Measurements from ENCODE around the gene CACNA1G. TPM values are rescaled to one million over a fixed set of nuclear protein-coding genes. Genes with fewer than 3 reads are reported as not detected.
A peak's percentile ranks its signal among the peaks of the same experiment; 100 is the strongest.

The CACNA1G gene
- total RNA-seq, 1 donor from 2014 or later, result 0.10 TPM

DNA sequence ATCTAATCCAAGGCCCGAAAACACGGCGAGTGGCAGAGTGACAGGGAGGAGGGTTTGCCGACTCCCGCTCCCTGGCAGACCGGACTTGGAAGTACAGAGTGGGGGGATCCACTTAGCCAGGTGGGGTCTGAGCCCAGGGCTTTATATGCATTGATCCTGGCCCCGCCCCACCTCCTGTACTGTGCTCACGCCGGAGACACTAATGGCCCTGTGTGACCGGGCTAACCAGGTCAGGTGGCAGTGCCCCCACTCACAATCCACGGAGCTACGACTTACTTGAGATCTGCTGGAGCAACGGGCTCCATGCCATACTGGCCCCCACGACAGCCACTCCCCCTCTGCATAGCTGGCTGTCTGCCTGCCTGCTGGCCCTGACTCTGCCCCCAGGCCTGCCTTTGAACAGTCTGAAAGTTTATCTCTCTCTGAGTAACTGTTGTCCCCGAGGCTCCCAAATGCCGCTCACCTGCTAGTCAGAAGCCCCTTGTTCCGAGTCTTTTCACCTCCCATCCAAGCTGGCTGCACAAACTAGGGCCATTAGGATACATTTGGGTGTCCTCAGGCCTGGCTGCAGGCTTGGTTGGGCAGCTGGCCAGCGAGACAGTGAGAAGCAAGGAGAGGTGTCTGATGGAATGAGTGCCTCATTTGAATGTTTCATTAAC lies 28.0 kb downstream of the CACNA1G start:
- DNase-seq (ENCODE audit: low read depth), result peak; percentile 10

DNA sequence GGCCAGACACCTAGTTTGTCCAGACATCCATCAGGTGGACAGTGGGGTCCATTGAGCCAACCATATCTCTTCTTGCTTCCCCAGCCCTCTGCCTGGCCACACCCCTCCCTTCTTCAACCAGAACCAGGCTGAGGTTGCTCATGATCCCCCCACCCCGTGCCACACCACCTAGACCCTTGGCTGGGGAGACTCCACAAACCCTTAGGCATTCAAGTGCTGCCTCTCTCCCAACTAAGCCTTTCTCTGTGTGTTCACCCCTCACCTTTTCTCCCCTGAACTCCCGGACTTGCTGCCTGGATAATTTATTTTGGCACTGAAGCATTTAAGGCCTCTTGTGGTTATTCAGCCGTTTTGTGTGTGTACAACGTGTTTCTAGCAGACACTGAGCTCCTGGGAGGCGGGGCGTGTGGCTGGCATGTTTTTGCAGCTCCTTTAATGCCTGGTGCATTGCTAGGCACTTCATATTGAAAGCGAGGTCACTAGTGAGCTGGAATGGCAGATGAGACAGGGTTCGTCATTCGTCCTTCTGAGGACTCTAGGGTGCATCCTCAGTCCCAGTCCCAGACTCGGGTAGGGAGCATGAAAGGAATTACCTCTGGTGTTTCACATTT lies 28.7 kb downstream of the CACNA1G start:
- DNase-seq (ENCODE audit: low read depth), result peak; percentile 83

DNA sequence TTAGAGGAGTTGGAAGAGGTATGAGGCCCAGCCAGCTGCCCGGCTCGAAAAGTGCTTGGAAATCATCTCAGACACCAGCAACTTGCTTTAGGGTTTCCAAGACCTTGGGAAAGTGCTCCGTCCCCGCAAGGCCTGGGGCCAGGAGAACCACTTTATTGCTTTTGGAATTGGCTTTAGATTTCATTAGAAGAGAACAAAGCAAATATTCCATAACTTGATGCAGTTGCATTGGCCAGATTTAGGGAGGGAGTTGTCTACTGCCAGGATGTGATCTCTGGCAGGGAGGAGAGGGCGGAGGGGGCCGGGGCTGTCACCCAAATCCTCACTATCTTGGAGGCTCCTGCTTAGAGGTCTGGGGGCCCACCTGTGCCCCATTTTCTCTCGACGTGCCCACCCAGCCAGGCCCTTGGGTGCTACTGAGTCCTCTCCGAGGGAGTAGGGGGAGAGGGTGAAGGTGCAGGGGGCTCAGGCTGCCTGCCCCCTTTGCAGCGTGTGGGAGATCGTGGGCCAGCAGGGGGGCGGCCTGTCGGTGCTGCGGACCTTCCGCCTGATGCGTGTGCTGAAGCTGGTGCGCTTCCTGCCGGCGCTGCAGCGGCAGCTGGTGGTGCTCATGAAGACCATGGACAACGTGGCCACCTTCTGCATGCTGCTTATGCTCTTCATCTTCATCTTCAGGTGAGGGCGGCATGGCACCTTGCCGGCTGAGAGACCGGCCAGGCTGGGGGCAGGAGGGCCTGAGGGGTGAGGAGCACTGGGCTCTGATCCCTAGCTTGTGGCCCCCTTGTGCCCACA lies 30.6 kb downstream of the CACNA1G start:
- DNase-seq (ENCODE audit: low read depth), result no peak

DNA sequence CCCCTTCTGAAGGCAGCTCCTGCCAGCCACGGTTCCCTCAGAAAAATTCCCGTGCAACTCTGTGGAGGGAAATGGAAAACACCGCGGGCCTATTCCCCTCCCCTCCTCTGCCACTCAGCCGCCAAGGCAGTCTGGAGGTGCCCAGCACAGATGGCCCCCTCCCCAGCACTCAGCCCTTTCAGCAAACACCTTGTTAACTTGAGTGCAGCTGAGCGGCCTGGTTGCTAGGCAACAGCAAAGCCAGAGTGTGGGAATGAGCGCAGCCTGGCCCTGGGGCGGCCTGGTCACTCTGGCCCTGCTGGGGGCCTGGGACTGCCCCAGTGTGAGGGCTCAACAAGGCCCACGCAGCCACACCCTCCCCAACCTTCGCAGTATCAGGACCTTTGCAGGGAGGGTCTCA lies 32.8 kb downstream of the CACNA1G start:
- peak; percentile 72 for DNase-seq (ENCODE audit: low read depth)

DNA sequence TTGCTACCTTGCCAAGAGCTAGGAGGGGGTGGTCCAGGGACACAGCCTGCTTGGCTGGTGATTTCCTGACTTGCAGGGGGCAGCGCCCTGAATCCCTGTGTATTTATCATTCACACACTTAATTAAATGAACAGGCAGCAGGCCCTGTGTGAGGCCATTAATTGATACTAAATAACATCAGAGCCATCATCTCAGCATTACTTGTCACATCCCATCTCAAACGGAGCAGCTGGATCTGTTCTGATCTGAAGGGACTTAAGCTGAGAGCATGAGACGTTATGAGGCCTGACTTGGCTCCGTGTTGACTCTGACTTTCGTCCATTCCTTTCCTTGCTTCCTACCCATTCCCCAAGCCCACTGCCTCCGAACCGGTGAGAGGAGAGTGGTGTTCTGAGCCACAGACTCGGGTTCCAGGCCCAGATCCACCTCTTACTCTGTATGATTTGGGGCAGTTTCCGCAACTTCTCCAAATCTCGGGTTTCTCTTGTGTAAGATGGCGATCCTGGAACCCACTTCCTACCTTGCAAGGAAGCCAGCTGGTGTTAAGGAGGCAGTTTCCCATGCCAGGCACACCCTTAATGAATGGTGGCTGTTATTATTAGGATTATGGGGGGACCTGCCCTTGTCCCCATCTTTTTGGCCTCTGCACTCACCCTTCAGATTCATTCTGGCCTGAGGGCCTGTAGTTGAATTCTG lies 33.8 kb downstream of the CACNA1G start:
- no peak for DNase-seq (ENCODE audit: low read depth)

DNA sequence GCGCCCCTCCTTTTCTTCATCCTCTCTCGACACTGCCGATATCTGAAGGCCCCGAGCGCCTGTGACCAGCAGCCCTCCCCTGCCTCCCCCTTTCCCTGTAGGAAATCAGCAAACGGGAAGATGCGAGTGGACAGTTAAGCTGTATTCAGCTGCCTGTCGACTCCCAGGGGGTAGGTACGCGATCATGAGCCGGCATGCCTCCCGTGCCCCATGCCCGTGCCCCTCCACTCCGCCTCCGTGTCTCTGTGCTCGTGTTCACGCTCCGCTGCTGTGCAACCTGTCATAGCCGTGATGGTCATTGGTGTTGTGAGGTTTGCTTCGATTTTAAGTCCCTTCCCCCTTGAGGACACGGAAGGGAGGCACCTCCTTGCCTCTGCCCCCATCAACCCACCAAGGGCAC lies 34.4 kb downstream of the CACNA1G start:
- DNase-seq (ENCODE audit: low read depth), result no peak

DNA sequence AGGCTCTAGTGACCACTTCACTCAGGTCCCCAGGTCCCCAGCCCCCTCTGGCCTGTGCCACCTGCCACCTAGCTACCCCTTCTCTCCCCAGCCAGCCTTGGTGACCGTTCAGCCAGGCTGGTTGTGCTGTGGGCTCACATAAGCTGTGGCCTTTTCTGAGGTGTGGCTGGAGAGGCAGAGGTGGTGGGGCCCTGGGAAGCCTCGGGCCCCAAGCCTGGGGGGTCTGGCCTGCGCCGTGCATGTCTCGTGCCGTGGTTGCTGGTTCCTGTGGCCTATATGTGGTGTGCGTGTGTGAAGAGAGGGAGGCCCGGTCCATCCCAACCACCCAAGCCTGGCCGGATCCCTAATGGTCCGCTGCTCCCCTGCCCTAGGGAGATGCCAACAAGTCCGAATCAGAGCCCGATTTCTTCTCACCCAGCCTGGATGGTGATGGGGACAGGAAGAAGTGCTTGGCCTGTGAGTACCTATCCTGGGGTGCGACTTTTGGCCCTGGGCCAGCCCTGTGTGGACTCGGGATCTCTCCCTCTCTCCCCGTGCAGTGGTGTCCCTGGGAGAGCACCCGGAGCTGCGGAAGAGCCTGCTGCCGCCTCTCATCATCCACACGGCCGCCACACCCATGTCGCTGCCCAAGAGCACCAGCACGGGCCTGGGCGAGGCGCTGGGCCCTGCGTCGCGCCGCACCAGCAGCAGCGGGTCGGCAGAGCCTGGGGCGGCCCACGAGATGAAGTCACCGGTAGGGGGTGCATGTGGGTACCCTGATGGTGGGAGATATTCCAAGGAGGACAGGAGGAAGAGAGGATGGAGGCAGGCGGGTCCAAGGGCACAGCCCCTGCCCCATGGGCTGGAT lies 35.9 kb downstream of the CACNA1G start:
- no peak for DNase-seq (ENCODE audit: low read depth)

DNA sequence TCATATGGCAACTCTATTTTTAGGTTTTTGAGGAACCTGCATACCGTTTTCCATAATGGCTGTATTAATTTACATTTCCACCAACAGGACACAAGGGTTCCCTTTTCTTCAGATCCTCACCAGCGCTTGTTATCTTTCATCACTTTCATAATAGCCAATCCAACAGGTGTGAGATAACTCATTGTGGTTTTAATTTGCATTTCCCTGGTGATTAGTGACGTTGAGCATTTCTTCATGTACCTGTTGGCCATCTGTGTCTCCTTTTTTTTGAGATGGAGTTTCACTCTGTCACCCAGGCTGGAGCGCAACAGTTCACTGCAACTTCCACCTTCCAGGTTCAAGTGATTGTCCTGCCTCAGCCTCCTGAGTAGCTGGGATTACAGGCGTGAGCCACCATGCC lies 38.0 kb downstream of the CACNA1G start:
- no peak for DNase-seq (ENCODE audit: low read depth)

DNA sequence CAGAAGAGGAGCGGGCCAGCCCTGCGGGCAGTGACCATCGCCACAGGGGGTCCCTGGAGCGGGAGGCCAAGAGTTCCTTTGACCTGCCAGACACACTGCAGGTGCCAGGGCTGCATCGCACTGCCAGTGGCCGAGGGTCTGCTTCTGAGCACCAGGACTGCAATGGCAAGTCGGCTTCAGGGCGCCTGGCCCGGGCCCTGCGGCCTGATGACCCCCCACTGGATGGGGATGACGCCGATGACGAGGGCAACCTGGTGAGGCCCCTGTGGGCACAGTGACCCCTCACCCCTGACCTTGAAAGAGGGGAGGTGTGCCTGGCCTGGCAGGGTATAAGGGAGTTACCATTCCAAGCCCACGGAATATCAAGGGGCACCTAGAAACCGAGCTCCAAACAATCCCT lies 39.1 kb downstream of the CACNA1G start:
- DNase-seq (ENCODE audit: low read depth), result no peak

DNA sequence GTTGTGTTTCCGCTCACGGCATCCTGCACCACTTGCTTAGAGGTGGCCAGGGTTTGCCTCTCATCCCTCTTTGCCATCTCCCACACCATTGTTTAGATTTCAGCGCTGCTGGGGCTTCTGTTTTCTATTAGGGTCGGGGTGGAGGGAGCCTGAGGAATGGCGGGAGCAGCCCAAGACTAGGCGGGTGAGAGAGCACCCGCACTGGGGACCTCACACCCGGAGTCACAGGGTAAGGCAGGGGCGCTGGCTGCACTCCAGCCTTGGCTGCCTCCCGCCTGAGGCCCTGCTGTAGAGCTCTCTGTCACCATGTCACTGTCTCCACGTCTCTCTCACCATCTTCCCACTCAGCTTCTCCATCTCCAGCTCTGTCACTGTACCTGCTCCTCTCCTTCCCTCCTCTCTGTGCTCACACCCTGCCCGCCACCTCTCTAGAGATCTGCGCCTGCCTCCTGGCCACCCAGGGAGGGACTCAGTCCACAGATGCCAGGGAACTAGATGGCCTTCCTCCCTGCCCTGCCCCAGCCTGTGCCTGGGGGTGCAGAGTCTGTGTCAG lies 41.4 kb downstream of the CACNA1G start:
- DNase-seq (ENCODE audit: low read depth), result no peak

DNA sequence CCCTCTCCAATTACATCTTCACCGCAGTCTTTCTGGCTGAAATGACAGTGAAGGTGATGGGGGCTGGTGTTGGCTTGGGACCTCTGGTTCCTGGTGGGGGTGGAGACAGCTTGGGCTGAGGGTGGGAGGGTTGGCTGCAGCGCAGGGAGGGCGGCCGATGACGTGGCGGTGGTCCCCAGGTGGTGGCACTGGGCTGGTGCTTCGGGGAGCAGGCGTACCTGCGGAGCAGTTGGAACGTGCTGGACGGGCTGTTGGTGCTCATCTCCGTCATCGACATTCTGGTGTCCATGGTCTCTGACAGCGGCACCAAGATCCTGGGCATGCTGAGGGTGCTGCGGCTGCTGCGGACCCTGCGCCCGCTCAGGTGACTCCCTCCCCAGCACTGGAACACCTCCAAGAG lies 42.3 kb downstream of the CACNA1G start:
- DNase-seq (ENCODE audit: low read depth), result no peak

DNA sequence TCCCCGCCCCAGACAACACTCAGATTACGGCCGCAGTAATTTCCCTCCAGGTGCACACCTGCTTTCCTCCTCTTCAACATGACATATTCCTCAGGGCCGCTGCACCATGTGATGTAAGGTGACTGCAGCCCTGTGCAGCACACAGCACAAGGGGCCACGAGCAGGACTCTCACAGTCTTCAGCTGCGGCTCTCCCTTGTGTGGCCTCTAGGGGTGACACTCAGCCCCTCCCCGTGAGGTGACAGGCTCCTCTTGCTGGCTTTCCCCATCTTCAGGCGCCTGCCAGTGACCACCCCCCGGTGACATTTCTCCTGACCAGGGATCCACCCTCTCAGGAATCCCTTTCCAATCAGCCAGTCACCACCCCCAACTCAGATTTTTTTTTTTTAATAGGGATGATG lies 42.8 kb downstream of the CACNA1G start:
- no peak for DNase-seq (ENCODE audit: low read depth)

DNA sequence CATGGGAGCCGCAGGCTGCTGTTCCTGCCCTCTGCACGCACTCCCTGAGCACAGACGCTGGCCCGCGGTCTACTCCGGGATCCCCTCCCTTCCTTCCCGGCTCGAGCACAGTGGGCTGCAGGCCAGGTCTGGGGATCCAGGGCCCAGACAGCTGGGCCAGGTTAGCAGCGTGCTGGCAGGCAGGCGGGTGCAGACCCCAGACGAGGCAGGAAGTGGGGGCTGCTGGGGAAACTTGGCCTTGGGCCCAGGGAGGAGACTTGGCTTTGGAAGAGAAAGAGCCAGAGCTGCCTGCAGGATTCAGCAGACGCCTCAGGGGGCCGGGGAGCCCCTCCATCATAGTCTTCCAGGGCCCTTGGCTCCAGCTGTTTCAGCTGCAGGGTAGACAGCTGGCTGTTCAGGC lies 44.0 kb downstream of the CACNA1G start:
- no peak for DNase-seq (ENCODE audit: low read depth)

DNA sequence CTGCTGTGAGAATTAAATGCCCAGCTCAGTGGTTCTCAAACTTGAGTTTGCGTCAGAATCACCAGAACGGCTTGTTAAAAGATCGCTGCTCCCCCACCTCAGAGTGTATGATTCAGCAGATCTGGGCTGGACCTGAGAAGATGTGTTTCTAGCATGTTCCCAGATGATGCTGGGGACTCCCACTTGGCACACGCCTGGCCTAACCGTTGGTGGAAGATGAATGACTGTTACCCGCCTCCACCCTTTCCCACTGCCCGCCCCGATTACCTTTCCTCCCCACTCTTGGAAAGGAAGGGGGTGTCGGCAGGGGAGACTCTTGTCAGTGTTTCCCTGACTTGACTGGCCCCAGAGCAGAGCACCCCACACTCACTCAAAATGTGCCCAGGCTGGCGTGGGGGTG lies 44.9 kb downstream of the CACNA1G start:
- no peak for DNase-seq (ENCODE audit: low read depth)

DNA sequence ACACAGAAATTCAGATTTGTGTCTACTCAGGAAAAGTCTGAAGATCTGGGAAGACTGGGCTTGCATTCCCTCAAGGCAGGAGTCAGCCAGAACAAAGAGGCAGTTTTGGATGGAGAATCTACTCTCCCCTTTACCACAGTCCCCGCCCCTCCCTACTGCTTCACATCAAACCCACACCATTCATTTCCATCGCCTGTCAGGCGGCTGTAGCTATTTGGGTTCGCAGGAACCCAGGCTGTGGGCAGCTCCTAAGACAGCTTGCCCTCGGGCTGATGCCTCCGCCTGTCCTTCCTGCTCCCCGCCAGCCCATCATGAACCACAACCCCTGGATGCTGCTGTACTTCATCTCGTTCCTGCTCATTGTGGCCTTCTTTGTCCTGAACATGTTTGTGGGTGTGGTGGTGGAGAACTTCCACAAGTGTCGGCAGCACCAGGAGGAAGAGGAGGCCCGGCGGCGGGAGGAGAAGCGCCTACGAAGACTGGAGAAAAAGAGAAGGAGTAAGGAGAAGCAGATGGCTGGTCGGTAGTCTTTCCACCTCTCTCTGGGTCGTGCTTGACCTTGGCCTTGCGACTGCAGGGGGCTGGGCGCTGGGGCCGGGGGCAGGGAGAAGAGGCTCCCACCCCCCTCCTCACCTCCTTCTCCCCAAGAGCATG lies 47.1 kb downstream of the CACNA1G start:
- no peak for DNase-seq (ENCODE audit: low read depth)

DNA sequence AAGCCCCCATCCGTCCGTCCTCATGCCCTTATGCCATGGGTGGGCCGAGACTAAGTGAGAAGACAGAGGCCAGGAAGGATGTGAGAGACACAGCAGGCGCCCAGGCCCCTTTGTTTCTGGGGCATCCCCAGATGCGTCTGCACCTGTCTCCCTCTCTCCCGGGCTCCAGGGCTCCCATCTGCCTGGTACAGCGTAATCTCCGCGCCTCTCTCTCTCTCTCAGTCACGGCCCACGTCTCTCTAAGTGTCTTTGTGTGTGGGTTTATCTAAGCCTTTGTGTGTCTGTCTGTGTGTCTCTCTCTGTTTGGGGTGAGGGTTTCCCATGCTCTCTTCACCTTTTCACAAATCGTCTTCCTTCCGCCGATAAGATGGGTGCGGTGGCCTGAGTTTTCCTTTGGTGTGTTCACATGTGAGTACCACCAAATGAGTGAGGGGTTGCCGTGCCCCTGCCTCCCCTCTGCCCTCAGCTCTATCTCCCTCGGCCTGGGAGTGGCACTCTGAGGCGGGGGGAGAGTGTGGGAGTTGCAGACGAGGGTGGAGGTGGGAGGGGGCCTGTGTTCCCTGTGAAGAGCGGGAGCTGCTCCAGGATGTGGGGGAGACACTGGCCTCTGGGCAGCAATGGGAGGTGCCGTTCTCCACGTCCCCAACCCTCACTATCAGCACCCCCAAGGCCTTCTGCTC lies 48.3 kb downstream of the CACNA1G start:
- DNase-seq (ENCODE audit: low read depth), result no peak

DNA sequence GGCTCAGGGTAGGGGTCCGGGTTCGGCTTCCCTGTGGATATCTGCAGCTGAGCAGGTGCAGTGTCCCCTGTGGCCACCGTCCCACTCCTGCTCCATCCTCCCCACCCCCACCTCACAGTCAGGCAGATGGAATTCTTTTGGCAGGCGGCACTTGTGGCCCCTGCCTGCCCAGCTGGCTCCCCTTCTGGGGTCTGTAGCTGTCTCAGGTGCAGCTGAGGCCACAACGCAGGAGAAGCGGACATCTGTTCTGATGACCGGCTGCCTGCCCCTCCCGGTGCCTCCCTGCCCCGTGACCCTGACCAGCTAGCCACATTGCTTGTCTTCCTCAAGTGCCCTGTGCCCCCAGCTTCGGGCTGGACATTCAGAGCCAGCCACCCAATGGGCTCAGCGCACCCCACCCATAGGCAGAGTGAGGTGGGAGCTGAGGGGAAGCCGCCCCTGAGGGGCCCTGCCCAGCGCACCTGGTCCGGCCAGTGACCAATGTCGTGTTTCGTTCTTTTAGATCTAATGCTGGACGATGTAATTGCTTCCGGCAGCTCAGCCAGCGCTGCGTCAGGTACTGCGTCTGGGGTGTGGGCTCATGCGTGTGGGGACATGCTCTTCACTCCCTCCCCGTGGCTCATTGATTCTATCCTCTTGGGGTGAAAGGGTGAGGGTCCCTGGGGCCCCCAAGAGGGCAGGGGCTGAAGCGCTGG lies 49.0 kb downstream of the CACNA1G start:
- no peak for DNase-seq (ENCODE audit: low read depth)

DNA sequence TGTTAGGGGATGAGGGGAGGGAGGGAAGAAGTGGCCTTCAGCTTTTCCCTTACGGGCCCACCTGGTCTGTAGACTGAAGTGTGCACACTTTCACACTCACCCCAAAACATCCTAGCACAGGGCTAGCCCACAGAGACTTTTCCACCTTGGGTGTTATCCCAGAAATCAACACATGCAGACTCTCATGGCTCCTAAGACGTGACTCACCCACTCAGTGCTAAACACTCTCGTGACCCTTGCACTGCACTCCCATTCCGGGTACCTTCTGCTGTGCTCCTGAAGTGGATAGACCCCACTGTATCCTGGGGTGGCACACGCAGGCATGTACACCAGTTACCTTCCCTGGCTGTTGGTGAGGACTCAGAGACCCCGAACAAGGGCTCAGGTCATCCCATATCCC lies 51.1 kb downstream of the CACNA1G start:
- DNase-seq (ENCODE audit: low read depth), result no peak

DNA sequence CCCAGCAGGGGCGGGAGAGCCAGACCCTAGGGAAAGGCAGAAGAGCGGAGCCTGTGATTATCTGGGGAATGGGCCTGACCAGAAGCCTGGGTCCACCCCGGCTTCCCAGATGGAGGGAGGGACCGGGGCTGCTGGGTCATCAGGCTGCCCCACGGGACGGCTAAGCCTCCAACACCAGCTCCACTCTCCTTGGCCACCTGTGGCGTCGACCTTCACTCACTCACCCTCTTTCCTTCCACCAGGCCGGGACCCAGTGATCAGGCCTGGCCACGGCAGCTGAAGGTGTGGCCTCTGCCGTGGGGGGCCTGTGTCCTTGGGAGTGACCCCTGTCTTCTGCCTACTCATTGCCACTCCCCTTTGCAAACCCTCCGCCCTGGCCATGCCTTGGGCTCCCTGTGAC lies 51.8 kb downstream of the CACNA1G start:
- no peak for DNase-seq (ENCODE audit: low read depth)

Measured in renal cortical epithelial cell (primary cell).